Mucosa of gallbladder (tissue), 1 donor: Measurements from ENCODE around the gene GUCY2F. TPM values are rescaled to one million over a fixed set of nuclear protein-coding genes. Genes with fewer than 3 reads are reported as not detected.

ENCODE experiments used
- DNase-seq: peaks from one replicate; pipeline ENCODE4 v3.0.0-alpha.2; 2020; ENCODE audit warnings: low spot score
- total RNA-seq: library from RNA; stranded (reverse); gene quantifications from one replicate; pipeline ENCODE4 v1.2.1, GENCODE V29; 2021
- donor health status: DM: no; HTN: no; CAD: no.

The GUCY2F gene
- total RNA-seq, 1 donor from 2014 or later: not detected

DNA sequence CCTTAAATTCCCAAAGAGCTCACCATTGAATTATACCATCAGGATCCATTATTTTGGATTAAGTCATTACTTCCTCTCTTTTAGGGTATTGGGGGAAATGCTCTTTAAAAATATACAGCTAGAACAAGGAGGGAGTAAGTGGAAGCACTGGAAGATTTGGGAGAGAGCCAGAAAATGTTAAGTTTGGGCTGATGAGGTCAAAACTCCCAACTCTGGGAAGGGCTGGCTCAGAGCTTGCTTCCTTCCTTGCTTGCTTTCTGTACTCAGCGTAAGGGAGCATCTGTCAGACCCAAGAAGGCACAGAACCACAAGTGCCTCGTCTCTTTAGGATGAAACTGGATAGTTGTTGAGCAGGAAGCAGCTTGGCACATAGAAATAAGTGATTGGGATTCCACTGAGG, 138.2 kb downstream of the GUCY2F start:
- DNase-seq: no peak

DNA sequence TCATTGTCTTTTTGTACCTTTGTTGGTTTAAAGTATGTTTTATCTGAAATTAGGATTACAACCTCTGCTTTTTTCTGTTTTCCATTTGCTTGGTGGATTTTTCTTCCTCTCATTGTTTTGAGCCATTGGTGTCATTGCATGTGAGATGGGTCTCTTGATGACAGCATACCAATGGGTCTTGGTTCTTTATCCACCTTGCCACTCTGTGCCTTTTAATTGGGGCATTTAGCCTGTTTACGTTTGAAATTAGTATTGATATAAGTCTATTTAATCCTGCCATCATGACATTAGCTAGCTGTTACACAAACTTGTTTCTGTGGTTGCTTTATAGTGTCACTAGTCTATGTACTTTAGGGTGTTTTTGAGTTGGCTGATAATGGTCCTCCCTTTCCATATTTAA, 145.7 kb downstream of the GUCY2F start:
- DNase-seq: no peak

DNA sequence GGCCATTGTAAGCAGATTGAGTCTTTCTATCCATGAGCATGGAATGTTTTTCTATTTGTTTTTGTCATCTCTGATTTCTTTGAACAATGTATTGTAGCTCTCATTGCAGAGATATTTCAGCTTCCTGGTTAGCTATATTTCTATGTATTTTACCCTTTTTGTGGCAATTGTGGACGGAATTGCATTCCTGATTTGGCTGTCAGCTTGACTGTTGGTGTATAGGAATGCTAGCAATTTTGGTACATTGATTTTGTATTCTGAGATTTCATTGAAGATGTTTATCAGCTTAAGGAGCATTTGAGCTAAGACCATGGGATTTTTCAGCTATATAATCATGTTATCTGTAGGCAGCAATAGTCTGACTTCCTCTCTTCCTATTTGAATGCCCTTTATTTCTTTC, 154.6 kb downstream of the GUCY2F start:
- DNase-seq: no peak

Other genes with a start within 250 kb of the GUCY2F start
- 4.9 TPM for gene NXT2, start 54.8 kb upstream of the GUCY2F start, total RNA-seq
- gene KCNE5, start 143.1 kb upstream of the GUCY2F start, total RNA-seq: 0.49 TPM